Lung microvascular endothelial cell (primary cell): Measurements from ENCODE around the gene TGFBI. TPM values are rescaled to one million over a fixed set of nuclear protein-coding genes. Genes with fewer than 3 reads are reported as not detected.
A peak's percentile ranks its signal among the peaks of the same experiment; 100 is the strongest.
"Not testable (repeated sequence)": the region's sequence is repeated elsewhere in the genome, so short reads cannot be mapped to it uniquely, and the experiment has no call there.

ENCODE experiments used
- DNase-seq, 2 donors: peaks; one replicate each; pipeline versions ENCODE4 v3.0.0 to v3.0.0-alpha.2; 2010; ENCODE audit warnings: low read depth in 2 of 2
- total RNA-seq: library from RNA; depleted of rRNA; stranded (reverse); fragments of >200 nt; gene quantifications from 2 replicates; pipeline ENCODE4 v1.2.1, GENCODE V29; 2014

The TGFBI gene
- total RNA-seq, 1 donor from 2014 or later = 3.8 TPM

GRCh38 chr5:136045026-136045425, 16.2 kb downstream of the TGFBI start:
- not testable (repeated sequence) for DNase-seq

- DNase-seq = no peak
Measured at GRCh38 chr5:136046246-136046645, 17.5 kb downstream of the TGFBI start.

- DNase-seq = peak in 1 of 2 donors; percentile 23
Measured at GRCh38 chr5:136047858-136048257, 19.1 kb downstream of the TGFBI start.

- DNase-seq = no peak
Measured at GRCh38 chr5:136048966-136049365, 20.2 kb downstream of the TGFBI start.

GRCh38 chr5:136051486-136052220, 22.9 kb downstream of the TGFBI start:
- no peak for DNase-seq

GRCh38 chr5:136052692-136053335, 24.0 kb downstream of the TGFBI start:
- no peak for DNase-seq

- DNase-seq = peak; percentile 73 to 95
Measured at GRCh38 chr5:136053336-136054141, 24.8 kb downstream of the TGFBI start.

GRCh38 chr5:136054142-136055019, 25.6 kb downstream of the TGFBI start:
- DNase-seq = no peak

- no peak for DNase-seq
Measured at GRCh38 chr5:136055612-136056309, 27.0 kb downstream of the TGFBI start.

- DNase-seq = no peak
Measured at GRCh38 chr5:136056336-136056735, 27.5 kb downstream of the TGFBI start.

- DNase-seq = no peak
Measured at GRCh38 chr5:136056771-136057335, 28.1 kb downstream of the TGFBI start.

- peak in 1 of 2 donors; percentile 31 for DNase-seq
Measured at GRCh38 chr5:136057401-136058038, 28.7 kb downstream of the TGFBI start.

- DNase-seq = peak; percentile 77 to 95
Measured at GRCh38 chr5:136058039-136058971, 29.5 kb downstream of the TGFBI start.

- no peak for DNase-seq
Measured at GRCh38 chr5:136058972-136059354, 30.2 kb downstream of the TGFBI start.

- DNase-seq = no peak
Measured at GRCh38 chr5:136060963-136061362, 32.2 kb downstream of the TGFBI start.

- DNase-seq = no peak
Measured at GRCh38 chr5:136061630-136062365, 33.0 kb downstream of the TGFBI start.

- peak; percentile 72 to 79 for DNase-seq
Measured at GRCh38 chr5:136062366-136063274, 33.8 kb downstream of the TGFBI start.
